Adrenal gland (tissue), 5 donors: Measurements from ENCODE around the gene RNF7.

ENCODE experiments used
- POLR2A ChIP-seq, 2 donors: fragments of 450-650 bp; IDR thresholded peaks; one replicate each; pipeline ENCODE4 v1.6.1; 2017; ENCODE audit warnings: antibody characterized with exemption in 2 of 2, mild to moderate bottlenecking in 2 of 2, moderate library complexity in 1 of 2
- TF ChIP-seq, protein P1 (sequence below), 6 experiments: fragments of 450-650 bp in 4 of 6; fragments of 200-600 bp in 2 of 6; sonication (generic) in 1 of 6; IDR thresholded peaks; 1 replicate in 5 of 6; 2 replicates in 1 of 6; pipeline versions ENCODE4 v1.5.1 to v1.8.0; 2016 to 2021; ENCODE audit warnings: antibody characterized with exemption in 6 of 6, mild to moderate bottlenecking in 2 of 6, moderate library complexity in 1 of 6
- donor health status: DM: no; HTN: no; CAD: no.

DNA sequence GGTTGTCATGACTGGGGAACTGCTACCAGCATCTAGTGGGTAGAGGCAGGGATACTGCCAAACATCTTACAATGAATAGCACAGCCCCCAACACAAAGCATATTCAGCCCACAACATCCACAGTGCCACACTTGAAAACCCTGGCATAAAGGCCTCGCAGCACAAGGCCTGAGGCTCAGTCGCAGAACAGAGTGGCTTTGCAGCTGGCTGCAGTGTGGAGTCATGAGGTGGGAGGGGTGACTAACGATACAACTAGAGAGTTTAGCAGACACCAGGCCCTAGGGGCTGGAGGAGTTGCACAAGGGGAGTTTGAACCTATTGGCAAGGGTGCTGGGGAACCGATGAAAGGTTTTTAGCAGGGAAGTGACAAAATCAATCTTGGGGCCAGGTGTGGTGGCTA, 57.2 kb downstream of the RNF7 start:
- TF ChIP-seq, protein P1, sequence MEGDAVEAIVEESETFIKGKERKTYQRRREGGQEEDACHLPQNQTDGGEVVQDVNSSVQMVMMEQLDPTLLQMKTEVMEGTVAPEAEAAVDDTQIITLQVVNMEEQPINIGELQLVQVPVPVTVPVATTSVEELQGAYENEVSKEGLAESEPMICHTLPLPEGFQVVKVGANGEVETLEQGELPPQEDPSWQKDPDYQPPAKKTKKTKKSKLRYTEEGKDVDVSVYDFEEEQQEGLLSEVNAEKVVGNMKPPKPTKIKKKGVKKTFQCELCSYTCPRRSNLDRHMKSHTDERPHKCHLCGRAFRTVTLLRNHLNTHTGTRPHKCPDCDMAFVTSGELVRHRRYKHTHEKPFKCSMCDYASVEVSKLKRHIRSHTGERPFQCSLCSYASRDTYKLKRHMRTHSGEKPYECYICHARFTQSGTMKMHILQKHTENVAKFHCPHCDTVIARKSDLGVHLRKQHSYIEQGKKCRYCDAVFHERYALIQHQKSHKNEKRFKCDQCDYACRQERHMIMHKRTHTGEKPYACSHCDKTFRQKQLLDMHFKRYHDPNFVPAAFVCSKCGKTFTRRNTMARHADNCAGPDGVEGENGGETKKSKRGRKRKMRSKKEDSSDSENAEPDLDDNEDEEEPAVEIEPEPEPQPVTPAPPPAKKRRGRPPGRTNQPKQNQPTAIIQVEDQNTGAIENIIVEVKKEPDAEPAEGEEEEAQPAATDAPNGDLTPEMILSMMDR (IDR thresholded peaks at IDR 0.05): no peak
- no peak for TF ChIP-seq POLR2A (IDR thresholded peaks at IDR 0.05)
